NCI-H774 (cell line): ENCODE results near the gene OR1I1.
"Not testable (repeated sequence)": the region's sequence is repeated elsewhere in the genome, so short reads cannot be mapped to it uniquely, and the experiment has no call there.

Experiments used
- DNase-seq: peaks from one replicate; lab custom pipeline; 2025; lab: John Stamatoyannopoulos, UW

OR1I1 gene

GRCh38 chr19:15081911-15082310, at the start of gene OR1I1:
Gene OR1I1, plus strand, starts transcription at chr19:15082211. Its CDS starts 4,855 bp downstream, at chr19:15087066.
- no peak for DNase-seq

DNA sequence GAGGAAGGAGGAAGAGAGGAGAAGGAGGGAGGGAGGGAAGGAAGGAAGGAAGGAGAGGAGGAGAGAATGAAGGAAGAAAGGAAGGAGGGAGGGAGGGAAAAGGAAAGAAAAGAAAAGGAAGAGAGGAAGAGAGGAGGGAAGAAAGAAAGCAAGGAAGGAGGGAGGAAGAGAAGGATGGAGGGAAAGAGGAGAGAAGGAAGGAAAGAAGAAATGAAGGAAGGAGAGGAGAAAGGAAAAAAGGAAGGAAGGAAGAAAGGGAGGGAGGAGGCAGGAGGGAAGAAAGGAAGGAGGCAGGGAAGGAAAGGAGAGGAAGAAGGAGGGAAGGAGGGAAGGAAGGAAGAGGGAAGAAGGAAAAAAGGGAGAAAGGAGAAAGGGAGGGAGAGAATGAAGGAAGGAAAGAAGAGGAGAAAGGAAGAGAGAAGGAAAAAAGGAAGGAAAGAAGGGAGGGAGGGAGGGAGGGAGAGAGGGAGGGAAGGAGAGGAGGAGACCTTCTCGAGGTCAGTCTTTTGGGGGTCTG, 46.2 kb upstream of the OR1I1 start:
- DNase-seq: no peak

- no peak for DNase-seq
Observed at GRCh38 chr19:15037586-15037985, 44.4 kb upstream of the OR1I1 start.

GRCh38 chr19:15038294-15038693, 43.7 kb upstream of the OR1I1 start:
- no peak for DNase-seq

GRCh38 chr19:15042003-15042402, 40.0 kb upstream of the OR1I1 start:
- DNase-seq: no peak

- DNase-seq: no peak
Observed at GRCh38 chr19:15042826-15043225, 39.2 kb upstream of the OR1I1 start.

- DNase-seq: no peak
Observed at GRCh38 chr19:15045506-15045905, 36.5 kb upstream of the OR1I1 start.

DNA sequence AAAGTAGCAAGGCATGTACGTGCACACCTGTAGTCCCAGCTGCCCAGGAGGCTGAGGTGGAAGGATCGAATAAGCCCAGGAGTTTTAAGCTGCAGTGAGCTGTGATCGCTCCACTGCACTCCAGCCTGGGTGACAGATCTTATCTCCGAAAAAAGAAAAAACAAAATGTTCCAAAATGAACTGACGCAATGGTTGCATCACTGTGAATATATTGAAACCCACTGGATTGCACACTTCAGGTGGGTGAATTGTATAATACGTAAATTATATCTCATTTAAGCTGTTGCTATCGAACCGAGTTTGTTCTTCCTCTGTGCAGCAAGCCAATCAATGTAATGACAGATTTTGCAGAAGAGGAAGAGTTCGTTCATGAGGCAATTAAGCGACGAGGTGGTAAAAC, 34.3 kb upstream of the OR1I1 start:
- no peak for DNase-seq

GRCh38 chr19:15048128-15048527, 33.9 kb upstream of the OR1I1 start:
- no peak for DNase-seq

DNA sequence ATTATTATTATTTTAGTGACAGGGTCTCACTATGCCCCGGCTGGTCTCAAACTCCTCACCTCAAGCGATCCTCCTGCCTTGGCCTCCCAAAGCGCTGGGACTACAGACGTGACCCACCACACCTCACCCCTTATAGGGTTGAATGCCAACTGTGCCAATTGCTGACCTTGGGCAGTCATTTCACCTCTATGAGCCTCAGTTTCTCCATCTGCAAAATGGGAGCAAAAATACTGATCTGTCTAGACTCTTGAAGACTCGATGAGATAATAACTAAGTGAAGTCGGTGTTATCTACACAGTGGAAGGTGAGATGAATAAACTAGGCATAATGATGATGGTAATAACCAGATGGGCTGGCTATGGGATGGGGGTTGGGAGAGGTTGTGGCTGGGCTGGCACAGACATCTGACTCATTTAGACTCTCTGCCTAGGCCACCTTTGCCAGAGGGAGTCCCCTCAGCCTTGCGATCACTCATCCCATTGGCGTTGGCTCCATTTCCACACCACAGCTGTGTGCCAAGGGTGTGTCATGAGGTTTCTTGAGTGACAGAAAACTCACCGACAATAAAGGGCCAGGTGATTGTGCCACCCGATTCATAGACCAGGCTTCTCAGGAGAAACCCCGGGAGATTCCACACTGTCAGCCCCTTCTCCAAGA, 33.0 kb upstream of the OR1I1 start, which contains the start of gene CASP14:
Gene CASP14, plus strand, starts transcription at position 596 of the 657 bp plus-strand sequence. CDS start 2,772 bp downstream, outside the sequence.
- DNase-seq: no peak

- no peak for DNase-seq
Observed at GRCh38 chr19:15050639-15051038, 31.4 kb upstream of the OR1I1 start.

GRCh38 chr19:15062036-15062435, 20.0 kb upstream of the OR1I1 start:
- DNase-seq: no peak

- not testable (repeated sequence) for DNase-seq
Observed at GRCh38 chr19:15070386-15070785, 11.6 kb upstream of the OR1I1 start.

DNA sequence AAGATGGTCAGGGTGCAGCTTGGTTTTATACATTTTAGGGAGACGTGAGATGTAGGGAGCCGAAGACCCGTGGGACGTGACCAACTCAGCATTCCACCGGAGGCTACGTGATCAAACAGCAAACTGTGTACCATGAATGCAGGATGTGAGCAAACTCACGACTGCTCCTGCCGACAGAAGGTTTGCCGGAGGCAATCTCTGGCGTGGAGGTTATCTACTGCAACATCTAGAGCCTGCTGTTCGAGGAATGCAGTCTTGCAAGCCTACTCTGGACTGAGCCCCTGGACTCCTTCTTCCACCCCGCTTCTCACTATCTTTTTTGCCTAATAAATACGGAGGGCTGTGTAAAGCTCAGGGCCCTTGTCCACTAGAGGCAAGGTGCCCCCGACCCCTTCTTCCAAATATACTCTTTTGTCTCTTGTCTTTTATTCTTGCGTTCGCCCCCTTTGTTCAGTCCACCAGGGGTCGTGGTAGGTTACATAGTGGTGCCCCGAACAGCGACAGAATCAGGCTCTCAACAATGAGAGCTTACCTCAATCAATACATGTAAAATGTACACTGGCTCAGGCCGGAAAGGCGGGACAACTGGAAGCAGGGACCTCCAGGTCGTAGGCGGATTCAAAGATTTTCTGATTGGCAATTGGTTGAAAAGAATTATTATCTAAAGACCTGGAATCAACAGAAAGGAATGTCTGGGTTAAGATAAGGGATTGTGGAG, 8.9 kb upstream of the OR1I1 start:
- no peak for DNase-seq

DNA sequence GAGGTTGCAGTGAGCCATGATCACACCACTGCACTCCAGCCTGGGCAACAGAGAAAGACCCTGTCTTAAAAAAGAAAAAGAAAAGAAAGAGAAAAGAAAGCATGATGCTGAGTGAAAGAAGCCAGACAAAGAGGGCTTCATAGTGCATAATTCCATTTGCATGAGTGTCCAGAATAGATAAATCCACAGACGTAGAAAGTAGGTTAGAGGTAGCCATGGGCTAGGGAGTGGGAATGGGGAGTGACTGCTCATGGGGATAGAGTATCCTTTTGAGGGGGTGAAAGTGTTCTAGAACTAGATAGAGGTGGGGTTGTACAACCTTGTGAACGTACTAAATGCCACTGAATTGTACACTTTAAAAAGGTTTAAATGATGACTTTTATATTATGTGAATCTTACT, 7.6 kb upstream of the OR1I1 start:
- DNase-seq: no peak

- DNase-seq: no peak
Observed at GRCh38 chr19:15075806-15076205, 6.2 kb upstream of the OR1I1 start.

- DNase-seq: not testable (repeated sequence)
Observed at GRCh38 chr19:15080002-15080401, 2.0 kb upstream of the OR1I1 start.

GRCh38 chr19:15087182-15087581, 5.2 kb downstream of the OR1I1 start:
- DNase-seq: no peak

DNA sequence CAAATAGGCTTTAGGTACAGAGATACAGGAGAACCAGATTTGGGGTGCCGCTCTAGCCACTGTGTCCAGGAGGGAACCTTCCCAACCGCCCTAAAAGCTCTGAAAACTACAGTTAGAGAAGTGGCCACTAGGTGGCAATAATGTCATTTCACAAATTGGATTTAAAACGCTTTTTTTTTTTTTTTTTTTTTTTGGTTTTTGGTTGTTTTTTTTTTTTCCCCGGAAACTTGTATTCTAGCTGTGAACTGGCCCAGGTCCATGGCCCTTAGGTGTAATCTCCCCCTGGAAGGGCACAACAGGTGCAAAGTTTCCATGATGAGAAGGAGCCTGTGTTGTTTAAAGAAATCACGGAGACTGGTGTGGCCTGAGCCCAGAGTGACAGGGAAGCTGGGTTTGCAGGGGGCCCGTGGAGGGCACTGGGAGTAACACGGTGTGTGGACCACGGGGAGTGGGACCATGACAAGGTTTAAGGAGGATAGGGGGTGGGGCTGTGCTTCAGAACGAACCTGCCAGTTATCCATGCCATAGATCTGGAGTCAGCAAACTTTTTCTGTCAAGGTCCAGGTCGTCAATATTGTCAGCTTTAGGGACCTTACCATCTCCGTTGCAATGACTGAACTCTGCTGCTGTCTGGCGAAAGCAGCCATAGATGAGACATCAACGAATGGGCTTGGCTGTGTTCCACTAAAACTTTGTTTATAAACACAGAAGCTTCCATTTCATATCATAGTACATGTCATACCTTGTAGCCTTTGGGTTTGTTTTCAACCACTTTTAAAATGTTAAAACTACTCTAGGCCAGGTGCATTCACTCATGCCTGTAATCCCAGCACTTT, 10.1 kb downstream of the OR1I1 start:
- DNase-seq: peak; percentile 53

GRCh38 chr19:15093001-15093400, 11.0 kb downstream of the OR1I1 start:
- DNase-seq: no peak

DNA sequence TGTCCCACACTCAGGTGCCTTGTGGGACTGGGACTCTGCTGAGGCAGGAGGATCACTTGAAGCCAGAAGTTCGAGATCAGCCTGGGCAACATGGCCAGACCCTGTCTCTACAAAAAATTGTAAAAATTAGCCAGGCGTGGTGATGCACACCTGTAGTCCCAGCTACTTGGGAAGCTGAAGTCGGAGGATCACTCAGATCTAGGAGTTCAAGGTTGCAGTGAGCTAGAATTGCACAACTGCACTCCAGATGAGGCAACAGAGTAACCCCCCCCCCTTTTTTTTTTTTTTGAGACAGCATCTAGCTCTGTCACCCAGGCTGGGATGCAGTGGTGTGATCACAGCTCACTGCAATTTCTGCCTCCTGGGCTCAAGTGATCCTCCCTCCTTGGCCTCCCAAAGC, 14.2 kb downstream of the OR1I1 start:
- DNase-seq: no peak

GRCh38 chr19:15097980-15098379, 16.0 kb downstream of the OR1I1 start:
- DNase-seq: not testable (repeated sequence)
